Stimulated activated naive CD8-positive, alpha-beta T cell treated with anti-CD3 and anti-CD28 coated beads, Interleukin-15, Interleukin-2, amounts not matched to agents 100 ng/mL and 50 ng/mL, for 24 hours (primary cell): ENCODE measurements around the gene PTF1A.
"Not testable (repeated sequence)": the region's sequence is repeated elsewhere in the genome, so short reads cannot be mapped to it uniquely, and the experiment has no call there.

ENCODE experiments used
- H3K27ac Mint-ChIP-seq: one replicate; pipeline ENCODE4 v1.8.0; 2021; ENCODE audit warnings: mild to moderate bottlenecking, mixed read lengths
- H3K27me3 Mint-ChIP-seq: one replicate; pipeline ENCODE4 v1.8.0; 2021; ENCODE audit warnings: mixed read lengths
- H3K36me3 Mint-ChIP-seq: one replicate; pipeline ENCODE4 v1.8.0; 2021; ENCODE audit warnings: low read depth, mixed read lengths
- H3K4me1 Mint-ChIP-seq: one replicate; pipeline ENCODE4 v1.8.0; 2021; ENCODE audit warnings: low read depth, mixed read lengths
- H3K4me3 Mint-ChIP-seq: one replicate; pipeline ENCODE4 v1.8.0; 2021; ENCODE audit warnings: mild to moderate bottlenecking, mixed read lengths
- H3K9me3 Mint-ChIP-seq: one replicate; pipeline ENCODE4 v1.8.0; 2021; ENCODE audit warnings: mixed read lengths

The PTF1A gene

GRCh38 chr10:23217471-23217870 is 25.4 kb downstream of the PTF1A start:
- H3K4me3 Mint-ChIP-seq = no peak overlapping the region
- H3K27me3 Mint-ChIP-seq = peaks cover 30% of the 10 kb centered on the region
- no peak overlapping the region for H3K27ac Mint-ChIP-seq
- no peaks in the 10 kb centered on the region for H3K9me3 Mint-ChIP-seq
- H3K4me1 Mint-ChIP-seq = no peaks in the 10 kb centered on the region
- no peaks in the 10 kb centered on the region for H3K36me3 Mint-ChIP-seq

GRCh38 chr10:23230582-23230981 is 38.5 kb downstream of the PTF1A start:
- no peaks in the 10 kb centered on the region for H3K36me3 Mint-ChIP-seq
- no peaks in the 10 kb centered on the region for H3K4me1 Mint-ChIP-seq
- no peak overlapping the region for H3K27ac Mint-ChIP-seq
- H3K9me3 Mint-ChIP-seq = no peaks in the 10 kb centered on the region
- H3K27me3 Mint-ChIP-seq = peaks cover 4% of the 10 kb centered on the region
- H3K4me3 Mint-ChIP-seq = no peak overlapping the region

GRCh38 chr10:23238015-23238414 is 45.9 kb downstream of the PTF1A start:
- no peak overlapping the region for H3K4me3 Mint-ChIP-seq
- H3K9me3 Mint-ChIP-seq = peaks cover 15% of the 10 kb centered on the region
- H3K36me3 Mint-ChIP-seq = no peaks in the 10 kb centered on the region
- peaks cover 10% of the 10 kb centered on the region for H3K27me3 Mint-ChIP-seq
- no peak overlapping the region for H3K27ac Mint-ChIP-seq
- no peaks in the 10 kb centered on the region for H3K4me1 Mint-ChIP-seq

DNA sequence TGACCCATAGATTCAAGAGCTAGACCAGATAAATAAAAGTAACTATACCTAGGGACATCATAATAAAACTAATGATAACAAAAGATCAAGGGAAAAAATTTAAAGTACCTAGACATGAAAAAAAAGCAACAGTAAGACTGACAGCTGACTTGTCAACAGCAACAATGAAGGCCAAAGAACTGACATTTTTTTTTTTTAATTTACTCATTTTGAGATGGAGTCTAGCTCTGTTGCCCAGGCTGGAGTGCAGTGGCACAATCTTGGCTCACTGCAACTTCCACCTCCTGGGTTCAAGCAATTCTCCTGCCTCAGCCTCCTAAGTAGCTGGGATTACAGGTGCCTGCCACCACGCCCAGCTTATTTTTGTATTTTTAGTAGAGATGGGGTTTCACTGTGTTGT is 49.7 kb downstream of the PTF1A start:
- not testable (repeated sequence) for H3K27ac Mint-ChIP-seq, H3K4me1 Mint-ChIP-seq, H3K4me3 Mint-ChIP-seq, H3K36me3 Mint-ChIP-seq
- peaks cover 10% of the 10 kb centered on the region for H3K27me3 Mint-ChIP-seq
- H3K9me3 Mint-ChIP-seq = peaks cover 15% of the 10 kb centered on the region
